Calu3 (cell line): Measurements from ENCODE around the gene SORD. TPM values are rescaled to one million over a fixed set of nuclear protein-coding genes. Genes with fewer than 3 reads are reported as not detected.
"Not testable (repeated sequence)": the region's sequence is repeated elsewhere in the genome, so short reads cannot be mapped to it uniquely, and the experiment has no call there.

Experiments
- BruUV-seq: library from RNA; stranded (reverse); fragments of 400-500 nt; replicated peaks from 2 replicates; lab custom pipeline; 2021; lab: Mats Ljungman, UMichigan
- CTCF ChIA-PET: fragments of 300-600 bp; sonication (Branson Sonifier 250); formaldehyde crosslinking; loops from one replicate; lab custom pipeline; 2022; ENCODE audit warnings: antibody characterized with exemption; lab: Charles Lee
- DNase-seq: peaks from one replicate; pipeline ENCODE4 v3.0.0; 2022
- H3K27ac Mint-ChIP-seq: one replicate; pipeline ENCODE4 v1.8.0; 2022; ENCODE audit warnings: mixed read lengths; ENCODE audit not compliant: unreplicated experiment
- H3K27me3 Mint-ChIP-seq: one replicate; pipeline ENCODE4 v1.8.0; 2022; ENCODE audit warnings: mixed read lengths; ENCODE audit not compliant: unreplicated experiment
- H3K36me3 Mint-ChIP-seq: one replicate; pipeline ENCODE4 v1.8.0; 2022; ENCODE audit warnings: mild to moderate bottlenecking, moderate library complexity, mixed read lengths; ENCODE audit not compliant: insufficient read depth, unreplicated experiment
- H3K4me1 Mint-ChIP-seq: one replicate; pipeline ENCODE4 v1.8.0; 2022; ENCODE audit warnings: mild to moderate bottlenecking, low read depth, mixed read lengths; ENCODE audit not compliant: unreplicated experiment
- H3K4me3 Mint-ChIP-seq: one replicate; pipeline ENCODE4 v1.8.0; 2022; ENCODE audit warnings: mild to moderate bottlenecking, low read depth, moderate library complexity, mixed read lengths; ENCODE audit not compliant: unreplicated experiment
- H3K9me3 Mint-ChIP-seq: one replicate; pipeline ENCODE4 v1.8.0; 2022; ENCODE audit warnings: low read depth, mixed read lengths; ENCODE audit not compliant: unreplicated experiment
- CTCF ChIP-seq: fragments of 200-600 bp; IDR thresholded peaks from one replicate; pipeline ENCODE4 v1.8.0; 2022; ENCODE audit warnings: antibody characterized with exemption; ENCODE audit not compliant: unreplicated experiment
- intact Hi-C: fragments of 100-400 bp; cut with micrococcal nuclease; formaldehyde crosslinking; loops from one replicate; pipeline ENCODE4 v1.10.0; 2022; ENCODE audit not compliant: unreplicated experiment
- total RNA-seq: library from RNA; stranded (reverse); gene quantifications from 2 replicates; pipeline ENCODE4 v1.2.3, GENCODE V29; 2022

Gene SORD
- total RNA-seq, 1 experiment from 2014 or later = 39.1 TPM

DNA sequence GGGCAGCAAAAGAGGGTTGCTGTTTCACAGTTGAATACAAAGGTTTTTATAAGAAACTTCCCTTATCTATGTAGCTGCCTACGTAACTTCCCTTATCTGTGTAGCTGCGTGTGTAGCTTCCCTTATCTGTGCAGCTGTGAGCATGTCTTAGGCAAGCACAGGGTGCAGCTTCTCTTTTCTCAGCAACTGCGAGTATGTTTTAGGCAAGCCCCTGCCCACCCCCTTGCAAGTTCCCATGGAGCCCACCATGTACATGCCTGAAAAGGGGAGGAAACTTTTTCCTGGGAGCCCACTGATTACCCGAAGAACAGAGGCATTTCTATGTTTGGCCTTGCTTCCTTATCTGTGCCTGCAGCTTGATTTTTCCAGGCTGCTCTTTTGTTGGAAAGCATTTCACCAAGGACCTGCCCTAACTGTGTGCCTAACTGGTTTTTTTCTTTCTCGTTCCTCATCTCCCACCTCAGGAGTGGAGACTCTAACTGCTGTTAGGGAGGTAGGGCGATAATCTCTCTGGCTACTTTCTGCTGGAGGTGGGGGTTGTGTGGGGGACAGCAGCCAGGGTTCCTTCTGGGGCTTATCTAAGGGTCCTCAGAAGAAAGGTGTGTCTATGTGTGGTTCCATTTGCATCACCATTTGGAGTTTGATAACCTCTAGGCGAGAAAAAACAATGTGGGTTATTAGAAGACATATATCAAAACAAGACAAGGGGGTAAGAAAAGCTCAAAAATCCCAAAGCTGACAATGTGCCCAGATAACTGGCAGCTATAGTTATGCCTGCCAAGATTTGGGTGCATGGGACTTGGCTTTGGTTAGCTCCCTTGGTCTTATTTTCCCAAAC is 26.0 kb downstream of the SORD start:
- no peak overlapping the region for H3K27ac Mint-ChIP-seq

DNA sequence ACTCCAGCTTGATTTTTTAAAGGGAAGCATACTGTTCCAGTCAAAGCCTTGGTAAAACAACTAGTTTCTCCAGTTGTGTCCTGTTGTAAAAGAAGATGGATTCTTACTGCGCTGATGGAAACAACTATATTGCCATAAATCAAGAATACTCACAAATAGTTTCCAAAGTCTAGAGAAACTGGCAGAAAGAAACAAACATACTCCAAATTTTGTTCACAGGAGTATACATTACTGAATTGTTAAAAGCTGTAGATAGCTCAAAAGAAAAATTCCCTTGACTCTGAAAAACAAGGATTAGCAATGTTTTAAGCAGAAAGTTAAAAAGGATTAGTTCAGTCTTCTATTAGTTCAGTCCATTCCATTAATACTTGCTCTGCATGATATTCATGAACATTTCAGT is 27.6 kb downstream of the SORD start:
- H3K9me3 Mint-ChIP-seq = no peaks in the 10 kb centered on the region
- H3K27me3 Mint-ChIP-seq = no peaks in the 10 kb centered on the region
- no peaks in the 10 kb centered on the region for H3K4me1 Mint-ChIP-seq
- no peak for TF ChIP-seq CTCF
- H3K4me3 Mint-ChIP-seq = no peak overlapping the region
- intact Hi-C loops = no loop called here
- no TSS peak for BruUV-seq
- H3K36me3 Mint-ChIP-seq = no peaks in the 10 kb centered on the region
- CTCF ChIA-PET = no interaction called here
- H3K27ac Mint-ChIP-seq = no peak overlapping the region
- no peak for DNase-seq

More for the DNA sequence above, 26.0 kb downstream of the SORD start:
- Mint-ChIP-seq H3K9me3 (no peaks in the 10 kb centered on the region), H3K27me3 (no peaks in the 10 kb centered on the region), H3K36me3 (no peaks in the 10 kb centered on the region), H3K4me1 (no peaks in the 10 kb centered on the region), H3K4me3 (no peak overlapping the region)
- no peak for DNase-seq
- CTCF ChIA-PET = no interaction called here
- BruUV-seq = no TSS peak
- TF ChIP-seq CTCF = no peak
- intact Hi-C loops = no loop called here

DNA sequence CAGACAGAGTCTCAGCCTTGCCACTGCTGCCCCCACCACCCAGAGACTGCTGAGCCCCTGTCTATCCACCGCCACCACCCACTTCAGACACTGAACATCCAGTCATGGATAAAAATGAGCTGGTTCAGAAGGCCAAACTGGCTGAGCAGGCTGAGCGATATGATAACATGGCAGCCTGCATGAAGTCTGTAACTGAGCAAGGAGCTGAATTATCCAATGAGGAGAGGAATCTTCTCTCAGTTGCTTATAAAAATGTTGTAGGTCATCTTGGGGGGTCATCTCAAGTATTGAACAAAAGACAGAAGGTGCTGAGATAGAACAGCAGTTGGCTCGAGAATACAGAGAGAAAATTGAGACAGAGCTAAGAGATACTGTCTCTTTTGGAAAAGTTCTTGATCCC is 29.7 kb downstream of the SORD start:
- intact Hi-C loops, H3K27me3 Mint-ChIP-seq, DNase-seq, H3K4me1 Mint-ChIP-seq, H3K9me3 Mint-ChIP-seq, H3K36me3 Mint-ChIP-seq, H3K27ac Mint-ChIP-seq, BruUV-seq, H3K4me3 Mint-ChIP-seq: not testable (repeated sequence)
- CTCF ChIA-PET = interaction anchor here (0.5 kb wide), 1 partner anchor 13 kb away, joined by 3 read pairs; no protein-coding TSS in a partner anchor

DNA sequence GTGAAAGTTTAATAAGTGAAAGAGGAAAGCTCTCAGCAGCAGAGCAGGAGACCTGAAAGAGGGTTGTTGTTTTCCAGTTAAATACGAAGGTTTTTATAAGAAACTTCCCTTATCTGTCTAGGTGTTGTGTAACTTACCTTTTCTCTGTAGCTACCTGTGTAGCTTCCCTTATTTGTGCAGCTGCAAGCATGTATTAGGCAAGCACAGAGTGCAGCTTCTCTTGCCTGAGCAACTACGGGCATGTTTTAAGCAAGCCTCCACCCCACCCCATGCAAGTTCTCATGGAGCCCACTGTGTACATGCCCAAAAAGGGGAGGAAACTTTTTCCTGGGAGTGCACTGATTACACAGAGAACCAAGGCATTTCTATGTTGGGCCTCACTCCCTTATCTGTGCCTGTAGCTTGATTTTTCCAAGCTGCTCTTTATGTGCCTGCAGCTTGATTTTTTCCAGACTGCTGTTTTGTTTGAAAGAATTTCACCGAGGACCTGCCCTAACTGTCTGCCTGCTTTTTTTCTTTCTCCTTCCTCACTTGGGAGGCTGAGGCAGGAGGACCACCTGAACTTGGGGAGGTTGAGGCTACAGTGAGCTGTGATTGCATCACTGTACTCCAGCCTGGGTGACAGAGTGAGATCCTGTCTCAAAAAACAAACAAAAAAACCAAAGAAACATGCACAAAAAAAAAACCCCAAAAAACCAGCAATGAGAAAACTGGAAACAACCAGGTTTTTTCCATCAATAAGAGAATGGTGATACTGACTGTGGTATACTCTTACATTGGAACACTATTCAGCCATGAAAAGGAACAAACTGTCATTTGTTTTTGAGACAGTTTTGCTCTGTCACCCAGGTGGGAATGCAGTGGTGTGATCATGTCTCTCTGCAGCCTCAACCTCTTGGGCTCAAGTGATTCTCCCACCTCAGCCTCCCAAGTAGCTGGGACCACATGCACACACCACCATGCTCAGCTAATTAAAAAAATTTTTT is 36.0 kb downstream of the SORD start:
- DNase-seq, H3K27me3 Mint-ChIP-seq, H3K36me3 Mint-ChIP-seq, H3K4me3 Mint-ChIP-seq, CTCF ChIA-PET, H3K9me3 Mint-ChIP-seq, BruUV-seq, intact Hi-C loops, H3K27ac Mint-ChIP-seq, H3K4me1 Mint-ChIP-seq: not testable (repeated sequence)

- H3K4me3 Mint-ChIP-seq, H3K27ac Mint-ChIP-seq, H3K9me3 Mint-ChIP-seq, CTCF ChIA-PET, H3K4me1 Mint-ChIP-seq, intact Hi-C loops, H3K36me3 Mint-ChIP-seq, BruUV-seq, H3K27me3 Mint-ChIP-seq, DNase-seq: not testable (repeated sequence)
These were observed 39.3 kb downstream of the SORD start for GRCh38 chr15:45062301-45062700.
